Neural cell (in vitro differentiated cells): ENCODE data around the gene CACNA2D2.

ENCODE experiments used
- CTCF ChIP-seq: fragments of 450-650 bp; IDR thresholded peaks from 2 replicates; pipeline ENCODE4 v1.5.1; 2014; ENCODE audit warnings: antibody characterized with exemption, mild to moderate bottlenecking, moderate library complexity; ENCODE audit not compliant: poor library complexity, severe bottlenecking
- EP300 ChIP-seq: fragments of 450-650 bp; conservative IDR thresholded peaks from 2 replicates; pipeline ENCODE4 v1.6.1; 2014; ENCODE audit warnings: antibody characterized with exemption, mild to moderate bottlenecking, moderate library complexity; ENCODE audit not compliant: poor library complexity, severe bottlenecking
- EZH2 ChIP-seq: fragments of 200-600, 300-800 bp; shearing (Covaris generic), sonication (generic); IDR thresholded peaks from 2 replicates; pipeline ENCODE4 v1.6.1; 2014; ENCODE audit warnings: antibody characterized with exemption, low read length, borderline replicate concordance, mild to moderate bottlenecking; ENCODE audit not compliant: insufficient read depth, poor library complexity, severe bottlenecking
- MXI1 ChIP-seq: fragments of 450-650 bp; conservative IDR thresholded peaks from 2 replicates; pipeline ENCODE4 v1.6.1; 2014; ENCODE audit warnings: antibody characterized with exemption, mild to moderate bottlenecking; ENCODE audit not compliant: poor library complexity, severe bottlenecking
- POLR2AphosphoS5 ChIP-seq: IDR thresholded peaks from 2 replicates; pipeline ENCODE4 v1.6.1; 2012
- RAD21 ChIP-seq: fragments of 450-650 bp; conservative IDR thresholded peaks from 2 replicates; pipeline ENCODE4 v1.6.1; 2014; ENCODE audit warnings: antibody characterized with exemption, mild to moderate bottlenecking, moderate library complexity
- REST ChIP-seq: IDR thresholded peaks from 2 replicates; pipeline ENCODE4 v1.6.1; 2012; ENCODE audit warnings: borderline replicate concordance

GRCh38 chr3:50478051-50478450 lies 25.4 kb downstream of the CACNA2D2 start:
- TF ChIP-seq CTCF (no peak), EZH2 (no peak), POLR2AphosphoS5 (no peak), MXI1 (no peak), REST (no peak), EP300 (no peak), RAD21 (no peak)
